ENCODE results near the gene ZFP36L1.
"Not testable (repeated sequence)": the region's sequence is repeated elsewhere in the genome, so short reads cannot be mapped to it uniquely, and the experiment has no call there.

ZFP36L1 gene

DNA sequence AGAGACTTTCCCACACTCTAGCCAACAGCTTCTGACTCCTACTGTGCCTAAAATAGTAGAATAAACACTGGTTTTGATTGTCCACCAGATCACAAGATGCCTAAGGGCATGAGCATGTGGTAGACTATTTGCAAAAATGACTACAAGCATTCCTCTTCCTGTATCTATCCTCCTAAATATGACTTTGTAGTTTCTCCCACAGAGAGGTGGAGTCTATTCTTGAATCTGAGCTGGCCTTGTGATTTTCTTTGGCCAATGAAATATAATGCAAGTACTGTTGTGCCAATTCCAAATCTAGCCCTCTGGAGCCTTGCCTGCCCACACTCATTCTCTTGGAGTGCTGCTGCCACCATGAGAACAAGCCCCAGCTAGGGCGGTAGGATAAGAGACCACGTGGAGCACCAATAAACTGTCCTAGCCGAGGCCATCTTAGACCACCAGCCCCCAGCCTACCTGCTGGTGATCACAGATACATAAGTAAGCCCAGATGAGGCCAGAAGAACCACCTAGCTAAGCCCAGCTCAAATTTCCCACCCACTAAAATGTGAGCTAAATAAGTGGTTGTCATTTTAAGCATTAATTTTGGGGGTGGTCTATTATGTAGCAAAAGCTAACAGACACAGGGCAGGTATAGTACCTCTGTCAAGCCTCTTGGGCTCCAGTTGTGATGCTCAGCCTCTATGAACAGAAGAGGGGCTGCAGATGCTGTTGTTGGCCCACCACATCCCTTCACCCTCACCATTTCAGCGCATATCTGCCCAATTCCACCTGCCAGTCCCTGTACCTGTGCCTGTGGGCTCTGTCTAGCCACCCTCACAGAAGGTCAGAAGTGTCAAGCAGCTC, 17.9 kb downstream of the ZFP36L1 start:
- Histone ChIP-seq H3K36me3 (ENCODE audit: control insufficient read depth in 2 of 2, insufficient read depth in 2 of 2, low read length in 2 of 2) (no peaks in the 10 kb centered on the region), H3K9me3 (ENCODE audit: control insufficient read depth in 2 of 2, low read length in 2 of 2) (no peaks in the 10 kb centered on the region), H3K4me3 (ENCODE audit: low read length in 2 of 2) (no peak overlapping the region), H3K9ac (ENCODE audit: low read depth in 1 of 2, low read length in 2 of 2) (no peak overlapping the region), H3K27me3 (ENCODE audit: control insufficient read depth in 2 of 2, insufficient read depth in 2 of 2, low read length in 2 of 2) (no peaks in the 10 kb centered on the region), H3K27ac (ENCODE audit: low read depth in 2 of 2, low read length in 2 of 2) (no peak overlapping the region), H3K4me1 (ENCODE audit: control insufficient read depth in 2 of 2, insufficient read depth in 2 of 2, low read length in 2 of 2) (peaks cover 11 to 23% of the 10 kb centered on the region in 2 donors)

DNA sequence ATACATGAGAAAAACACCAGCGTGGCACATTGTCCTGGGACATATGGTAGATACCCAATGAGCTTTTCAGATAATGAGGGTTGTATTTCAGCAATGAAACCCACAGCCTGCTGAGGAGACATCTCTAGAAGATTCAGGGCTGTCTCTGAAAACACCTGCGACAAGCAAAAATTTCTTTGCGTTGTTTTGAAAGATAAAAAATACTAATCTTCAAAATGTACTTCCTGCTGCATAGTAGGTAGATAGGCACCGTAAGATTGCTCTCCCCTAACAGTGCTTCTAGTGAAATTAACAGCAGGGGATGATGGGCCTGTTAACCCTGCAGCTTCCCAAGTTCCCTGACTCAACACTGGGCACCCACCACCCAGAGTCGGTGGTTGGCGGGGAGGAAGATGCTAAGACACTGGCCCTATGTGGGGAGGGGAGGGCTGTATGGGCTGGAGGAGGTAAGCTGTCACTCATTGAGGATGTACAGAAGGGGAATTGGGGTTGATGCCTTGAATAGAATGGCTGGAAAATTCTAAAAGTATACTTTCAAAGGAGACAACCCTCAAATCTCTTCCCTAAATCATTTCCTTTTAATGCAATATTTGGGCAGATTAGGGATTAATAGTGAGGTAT, 20.0 kb downstream of the ZFP36L1 start:
- Histone ChIP-seq H3K27me3 (ENCODE audit: control insufficient read depth in 2 of 2, insufficient read depth in 2 of 2, low read length in 2 of 2) (no peaks in the 10 kb centered on the region), H3K9ac (ENCODE audit: low read depth in 1 of 2, low read length in 2 of 2) (no peak overlapping the region), H3K27ac (ENCODE audit: low read depth in 2 of 2, low read length in 2 of 2) (no peak overlapping the region), H3K4me3 (ENCODE audit: low read length in 2 of 2) (no peak overlapping the region), H3K9me3 (ENCODE audit: control insufficient read depth in 2 of 2, low read length in 2 of 2) (no peaks in the 10 kb centered on the region), H3K36me3 (ENCODE audit: control insufficient read depth in 2 of 2, insufficient read depth in 2 of 2, low read length in 2 of 2) (no peaks in the 10 kb centered on the region), H3K4me1 (ENCODE audit: control insufficient read depth in 2 of 2, insufficient read depth in 2 of 2, low read length in 2 of 2) (peaks cover 0 to 5% of the 10 kb centered on the region in 2 donors)

DNA sequence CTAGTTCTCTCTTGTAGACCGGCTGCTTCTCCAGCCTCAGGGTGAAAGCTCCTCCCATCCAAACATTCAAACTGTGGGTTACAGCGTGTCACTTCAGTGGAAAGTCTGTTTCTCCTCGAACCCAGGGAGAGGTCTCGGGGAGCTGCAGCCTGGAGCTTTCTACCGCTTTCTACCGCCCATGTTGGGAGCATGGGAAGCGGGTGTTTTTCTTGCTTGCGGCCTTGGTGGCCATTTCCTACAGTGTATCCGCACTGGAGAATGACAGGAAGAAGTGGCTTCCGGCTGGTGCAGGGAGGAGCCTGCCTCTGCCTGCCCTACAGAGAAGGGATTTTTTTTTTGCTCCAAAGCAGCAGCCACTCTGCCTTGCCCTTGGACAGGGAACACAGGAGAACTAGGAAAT, 21.2 kb downstream of the ZFP36L1 start:
- H3K27me3 ChIP-seq (ENCODE audit: control insufficient read depth in 2 of 2, insufficient read depth in 2 of 2, low read length in 2 of 2), result no peaks in the 10 kb centered on the region
- H3K9me3 ChIP-seq (ENCODE audit: control insufficient read depth in 2 of 2, low read length in 2 of 2), result no peaks in the 10 kb centered on the region
- H3K9ac ChIP-seq (ENCODE audit: low read depth in 1 of 2, low read length in 2 of 2), result no peak overlapping the region
- peaks cover 0 to 4% of the 10 kb centered on the region in 2 donors for H3K4me1 ChIP-seq (ENCODE audit: control insufficient read depth in 2 of 2, insufficient read depth in 2 of 2, low read length in 2 of 2)
- H3K4me3 ChIP-seq (ENCODE audit: low read length in 2 of 2), result no peak overlapping the region
- no peaks in the 10 kb centered on the region for H3K36me3 ChIP-seq (ENCODE audit: control insufficient read depth in 2 of 2, insufficient read depth in 2 of 2, low read length in 2 of 2)
- H3K27ac ChIP-seq (ENCODE audit: low read depth in 2 of 2, low read length in 2 of 2), result peak overlapping the region; percentile 31 to 45

GRCh38 chr14:68770553-68771286, 22.1 kb downstream of the ZFP36L1 start:
- Histone ChIP-seq H3K9ac (ENCODE audit: low read depth in 1 of 2, low read length in 2 of 2) (no peak overlapping the region), H3K4me1 (ENCODE audit: control insufficient read depth in 2 of 2, insufficient read depth in 2 of 2, low read length in 2 of 2) (peaks cover 0 to 3% of the 10 kb centered on the region in 2 donors), H3K27ac (ENCODE audit: low read depth in 2 of 2, low read length in 2 of 2) (no peak overlapping the region), H3K4me3 (ENCODE audit: low read length in 2 of 2) (no peak overlapping the region), H3K9me3 (ENCODE audit: control insufficient read depth in 2 of 2, low read length in 2 of 2) (no peaks in the 10 kb centered on the region), H3K27me3 (ENCODE audit: control insufficient read depth in 2 of 2, insufficient read depth in 2 of 2, low read length in 2 of 2) (no peaks in the 10 kb centered on the region), H3K36me3 (ENCODE audit: control insufficient read depth in 2 of 2, insufficient read depth in 2 of 2, low read length in 2 of 2) (no peaks in the 10 kb centered on the region)

DNA sequence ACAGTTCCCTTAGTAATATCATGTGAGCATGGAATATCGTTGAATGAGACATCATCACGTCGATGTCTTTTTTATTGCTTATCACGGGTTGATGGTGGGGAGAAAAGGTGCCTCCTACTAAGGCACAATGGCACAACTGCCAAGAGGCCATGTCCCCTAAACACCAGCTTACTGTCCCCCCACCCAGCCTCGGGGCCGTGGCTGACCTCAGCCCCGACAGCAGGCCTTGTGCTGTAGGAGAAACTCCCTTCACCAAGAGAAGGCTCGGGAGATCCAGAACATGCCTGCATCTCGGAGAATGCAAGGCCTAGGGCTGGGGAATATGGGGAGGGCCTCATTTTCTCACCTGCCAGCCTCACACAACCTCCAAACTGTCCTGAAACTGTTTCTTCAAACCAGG, 22.8 kb downstream of the ZFP36L1 start:
- Histone ChIP-seq H3K4me3 (ENCODE audit: low read length in 2 of 2) (no peak overlapping the region), H3K27me3 (ENCODE audit: control insufficient read depth in 2 of 2, insufficient read depth in 2 of 2, low read length in 2 of 2) (no peaks in the 10 kb centered on the region), H3K9ac (ENCODE audit: low read depth in 1 of 2, low read length in 2 of 2) (no peak overlapping the region), H3K4me1 (ENCODE audit: control insufficient read depth in 2 of 2, insufficient read depth in 2 of 2, low read length in 2 of 2) (peaks cover 0 to 3% of the 10 kb centered on the region in 2 donors), H3K27ac (ENCODE audit: low read depth in 2 of 2, low read length in 2 of 2) (no peak overlapping the region), H3K9me3 (ENCODE audit: control insufficient read depth in 2 of 2, low read length in 2 of 2) (no peaks in the 10 kb centered on the region), H3K36me3 (ENCODE audit: control insufficient read depth in 2 of 2, insufficient read depth in 2 of 2, low read length in 2 of 2) (no peaks in the 10 kb centered on the region)

DNA sequence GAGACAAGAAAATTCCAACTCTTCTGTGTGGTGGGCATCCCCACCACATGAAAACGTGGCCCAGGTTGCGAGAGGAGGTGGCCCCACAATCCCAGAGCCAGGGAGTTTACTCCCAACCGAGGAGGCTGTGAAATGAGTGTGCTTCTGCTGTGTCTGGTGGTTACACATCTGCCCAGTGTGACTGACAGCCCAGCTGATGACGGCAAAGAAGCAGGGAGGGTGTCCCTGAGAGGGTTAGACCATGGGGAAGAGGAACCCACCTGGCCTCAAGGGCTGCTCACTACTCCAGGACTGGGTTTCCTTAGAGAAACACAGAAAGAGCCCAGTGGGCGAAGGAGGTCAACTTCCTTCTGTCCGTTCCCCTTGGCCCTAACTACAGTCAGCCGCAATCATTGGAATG, 24.6 kb downstream of the ZFP36L1 start:
- Histone ChIP-seq H3K9me3 (ENCODE audit: control insufficient read depth in 2 of 2, low read length in 2 of 2) (no peaks in the 10 kb centered on the region), H3K27me3 (ENCODE audit: control insufficient read depth in 2 of 2, insufficient read depth in 2 of 2, low read length in 2 of 2) (no peaks in the 10 kb centered on the region), H3K9ac (ENCODE audit: low read depth in 1 of 2, low read length in 2 of 2) (no peak overlapping the region), H3K36me3 (ENCODE audit: control insufficient read depth in 2 of 2, insufficient read depth in 2 of 2, low read length in 2 of 2) (no peaks in the 10 kb centered on the region), H3K4me1 (ENCODE audit: control insufficient read depth in 2 of 2, insufficient read depth in 2 of 2, low read length in 2 of 2) (peaks cover 0 to 3% of the 10 kb centered on the region in 2 donors), H3K27ac (ENCODE audit: low read depth in 2 of 2, low read length in 2 of 2) (no peak overlapping the region), H3K4me3 (ENCODE audit: low read length in 2 of 2) (no peak overlapping the region)

DNA sequence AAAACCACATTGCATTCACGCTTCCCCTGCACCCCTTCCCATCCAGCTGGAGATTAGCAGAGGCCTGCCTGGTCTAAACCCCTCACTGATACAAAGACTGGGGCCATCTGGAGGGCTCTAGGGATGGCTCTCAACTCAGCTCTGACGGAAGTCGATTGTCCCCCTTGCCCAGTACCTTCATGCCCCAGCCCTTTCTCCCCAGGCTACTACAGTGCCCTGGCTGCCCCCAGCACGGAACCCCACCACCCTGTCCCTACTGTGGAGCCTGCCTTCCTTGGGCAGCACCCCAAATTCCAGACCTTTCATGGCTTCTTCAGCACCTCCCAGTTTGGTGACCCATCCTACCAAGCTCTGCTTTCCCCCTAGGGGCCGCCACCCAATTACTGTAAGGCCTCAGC, 25.6 kb downstream of the ZFP36L1 start:
- no peak overlapping the region for H3K27ac ChIP-seq (ENCODE audit: low read depth in 2 of 2, low read length in 2 of 2)
- peaks cover 0 to 3% of the 10 kb centered on the region in 2 donors for H3K4me1 ChIP-seq (ENCODE audit: control insufficient read depth in 2 of 2, insufficient read depth in 2 of 2, low read length in 2 of 2)
- no peaks in the 10 kb centered on the region for H3K36me3 ChIP-seq (ENCODE audit: control insufficient read depth in 2 of 2, insufficient read depth in 2 of 2, low read length in 2 of 2)
- H3K9ac ChIP-seq (ENCODE audit: low read depth in 1 of 2, low read length in 2 of 2), result no peak overlapping the region
- no peaks in the 10 kb centered on the region for H3K27me3 ChIP-seq (ENCODE audit: control insufficient read depth in 2 of 2, insufficient read depth in 2 of 2, low read length in 2 of 2)
- no peak overlapping the region for H3K4me3 ChIP-seq (ENCODE audit: low read length in 2 of 2)
- H3K9me3 ChIP-seq (ENCODE audit: control insufficient read depth in 2 of 2, low read length in 2 of 2), result no peaks in the 10 kb centered on the region

DNA sequence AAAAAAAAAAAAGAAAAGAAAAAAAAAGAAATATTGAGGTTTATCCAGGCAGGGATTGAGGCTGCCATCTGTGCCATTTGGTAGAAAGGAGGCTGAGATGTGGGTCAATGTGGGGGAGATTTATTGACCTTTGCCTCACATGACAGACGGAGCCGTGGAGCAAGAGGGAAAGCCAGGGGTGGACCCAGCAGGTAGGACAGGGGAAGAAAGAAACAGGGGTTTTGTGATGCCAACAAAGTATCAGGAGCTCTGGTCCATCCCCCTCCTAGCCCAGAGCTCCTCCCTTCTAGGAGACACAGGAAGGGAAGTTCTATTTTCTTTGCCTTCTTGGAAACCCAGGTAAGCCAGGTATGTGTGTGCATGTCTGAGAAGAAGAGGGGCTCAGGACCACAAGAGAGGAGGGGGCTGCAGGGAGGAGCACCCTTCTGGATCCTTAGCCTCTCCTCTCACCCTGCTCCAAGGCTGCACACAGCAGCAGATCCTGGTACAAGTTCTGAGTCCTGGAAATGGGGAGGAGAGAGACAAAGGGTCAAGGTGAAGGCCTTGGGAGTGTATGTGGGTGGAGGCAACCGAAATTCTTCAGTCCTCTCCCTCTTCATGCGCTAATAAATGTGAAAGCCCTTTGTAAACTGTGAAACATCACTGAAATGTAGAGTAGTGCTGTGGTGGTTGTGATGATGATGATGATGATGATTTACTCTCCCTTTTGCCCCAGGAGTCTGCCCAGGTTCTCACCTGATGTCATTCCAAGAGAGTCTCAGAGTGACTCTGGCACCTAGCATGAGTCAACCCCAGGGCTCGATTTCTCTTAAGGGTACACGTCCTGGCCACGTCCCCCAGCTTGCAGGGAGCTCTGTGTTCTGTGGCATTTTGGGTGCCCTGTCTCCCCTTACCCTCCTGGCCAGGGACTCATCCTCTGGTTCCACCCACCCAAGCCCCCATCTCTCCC, 26.3 kb downstream of the ZFP36L1 start:
- H3K4me1 ChIP-seq (ENCODE audit: control insufficient read depth in 2 of 2, insufficient read depth in 2 of 2, low read length in 2 of 2), result peaks cover 0 to 3% of the 10 kb centered on the region in 2 donors
- no peak overlapping the region for H3K4me3 ChIP-seq (ENCODE audit: low read length in 2 of 2)
- no peaks in the 10 kb centered on the region for H3K36me3 ChIP-seq (ENCODE audit: control insufficient read depth in 2 of 2, insufficient read depth in 2 of 2, low read length in 2 of 2)

DNA sequence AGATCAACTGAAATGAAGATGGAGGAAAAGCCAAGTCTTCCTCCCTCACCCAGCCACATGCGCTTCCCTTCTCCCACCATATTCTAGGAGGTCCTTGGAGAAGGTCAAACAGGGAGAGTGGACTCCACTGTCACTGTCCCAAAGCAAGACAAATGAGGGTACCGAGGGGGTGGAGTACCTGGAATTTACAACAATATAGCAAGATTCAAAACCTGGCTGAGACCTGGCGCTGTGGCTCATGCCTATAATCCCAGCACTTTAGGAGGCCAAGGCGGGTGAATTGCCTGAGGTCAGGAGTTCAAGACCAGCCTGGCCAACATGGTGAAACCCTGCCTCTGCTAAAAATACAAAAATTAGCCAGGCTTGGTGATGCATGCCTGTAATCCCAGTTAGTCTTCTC, 29.0 kb downstream of the ZFP36L1 start:
- H3K9ac ChIP-seq (ENCODE audit: low read depth in 1 of 2, low read length in 2 of 2); H3K4me1 ChIP-seq (ENCODE audit: control insufficient read depth in 2 of 2, insufficient read depth in 2 of 2, low read length in 2 of 2); H3K9me3 ChIP-seq (ENCODE audit: control insufficient read depth in 2 of 2, low read length in 2 of 2); H3K27me3 ChIP-seq (ENCODE audit: control insufficient read depth in 2 of 2, insufficient read depth in 2 of 2, low read length in 2 of 2); H3K4me3 ChIP-seq (ENCODE audit: low read length in 2 of 2); H3K27ac ChIP-seq (ENCODE audit: low read depth in 2 of 2, low read length in 2 of 2); H3K36me3 ChIP-seq (ENCODE audit: control insufficient read depth in 2 of 2, insufficient read depth in 2 of 2, low read length in 2 of 2): not testable (repeated sequence)

More for the DNA sequence above, 26.3 kb downstream of the ZFP36L1 start:
- no peak overlapping the region for H3K27ac ChIP-seq (ENCODE audit: low read depth in 2 of 2, low read length in 2 of 2)
- no peak overlapping the region for H3K9ac ChIP-seq (ENCODE audit: low read depth in 1 of 2, low read length in 2 of 2)
- H3K9me3 ChIP-seq (ENCODE audit: control insufficient read depth in 2 of 2, low read length in 2 of 2), result no peaks in the 10 kb centered on the region
- no peaks in the 10 kb centered on the region for H3K27me3 ChIP-seq (ENCODE audit: control insufficient read depth in 2 of 2, insufficient read depth in 2 of 2, low read length in 2 of 2)

All from mucosa of rectum (tissue), 2 donors.